ENCODE measurements around the gene ARHGEF1. TPM values are rescaled to one million over a fixed set of nuclear protein-coding genes. Genes with fewer than 3 reads are reported as not detected.
"Not testable (repeated sequence)": the region's sequence is repeated elsewhere in the genome, so short reads cannot be mapped to it uniquely, and the experiment has no call there.

ARHGEF1 gene
- total RNA-seq, 1 donor from 2014 or later, result 113 TPM

DNA sequence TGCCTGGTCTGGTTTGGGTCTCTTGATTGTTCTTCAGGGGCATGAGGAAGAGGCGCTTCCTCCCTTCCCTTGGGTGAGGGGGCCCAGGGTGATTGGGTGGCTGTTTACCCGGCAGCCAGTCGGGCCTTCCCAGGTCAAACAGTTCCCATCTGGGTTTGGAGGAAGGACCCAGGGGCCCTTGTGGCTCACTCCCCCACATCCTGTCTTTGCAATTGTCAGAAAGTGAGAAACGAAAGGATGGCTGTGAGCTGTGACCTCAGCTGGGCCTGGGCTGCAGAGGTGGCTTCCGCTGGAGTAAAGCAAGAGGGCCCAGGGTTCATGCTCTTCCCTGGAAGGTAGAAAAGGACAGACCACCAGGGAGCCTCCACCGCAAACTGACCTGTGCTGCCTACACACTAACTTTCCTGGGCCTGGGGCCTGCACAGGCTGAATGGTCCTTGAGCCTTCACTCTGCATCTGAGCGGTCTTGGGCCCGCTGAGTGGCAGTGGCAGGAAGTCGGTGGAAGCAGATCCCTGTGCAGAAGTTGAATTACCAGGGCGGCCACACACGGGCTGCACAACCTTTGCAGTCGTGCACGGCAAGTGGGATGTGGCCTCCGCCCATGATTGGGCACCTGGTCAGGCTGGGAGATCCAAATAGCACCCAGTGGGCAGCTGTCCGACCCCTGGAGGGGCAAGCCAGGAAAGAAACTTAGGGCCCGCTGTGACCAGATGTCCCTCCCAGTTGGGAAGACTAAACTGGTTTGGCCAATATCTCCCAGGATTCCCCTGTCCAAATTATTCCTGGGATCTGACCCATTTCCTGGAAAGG, 11.2 kb upstream of the ARHGEF1 start:
- Mint-ChIP-seq H3K36me3 (ENCODE audit: low read depth, unreplicated experiment) (peaks cover 30% of the 10 kb centered on the region), H3K27me3 (ENCODE audit: unreplicated experiment) (peaks cover 16% of the 10 kb centered on the region), H3K27ac (ENCODE audit: unreplicated experiment) (peak overlapping the region; percentile 74), H3K4me1 (ENCODE audit: unreplicated experiment) (peaks cover 23% of the 10 kb centered on the region), H3K9me3 (ENCODE audit: unreplicated experiment) (no peaks in the 10 kb centered on the region), H3K4me3 (ENCODE audit: unreplicated experiment) (peak overlapping the region; percentile 71)
- TF ChIP-seq, protein P1, sequence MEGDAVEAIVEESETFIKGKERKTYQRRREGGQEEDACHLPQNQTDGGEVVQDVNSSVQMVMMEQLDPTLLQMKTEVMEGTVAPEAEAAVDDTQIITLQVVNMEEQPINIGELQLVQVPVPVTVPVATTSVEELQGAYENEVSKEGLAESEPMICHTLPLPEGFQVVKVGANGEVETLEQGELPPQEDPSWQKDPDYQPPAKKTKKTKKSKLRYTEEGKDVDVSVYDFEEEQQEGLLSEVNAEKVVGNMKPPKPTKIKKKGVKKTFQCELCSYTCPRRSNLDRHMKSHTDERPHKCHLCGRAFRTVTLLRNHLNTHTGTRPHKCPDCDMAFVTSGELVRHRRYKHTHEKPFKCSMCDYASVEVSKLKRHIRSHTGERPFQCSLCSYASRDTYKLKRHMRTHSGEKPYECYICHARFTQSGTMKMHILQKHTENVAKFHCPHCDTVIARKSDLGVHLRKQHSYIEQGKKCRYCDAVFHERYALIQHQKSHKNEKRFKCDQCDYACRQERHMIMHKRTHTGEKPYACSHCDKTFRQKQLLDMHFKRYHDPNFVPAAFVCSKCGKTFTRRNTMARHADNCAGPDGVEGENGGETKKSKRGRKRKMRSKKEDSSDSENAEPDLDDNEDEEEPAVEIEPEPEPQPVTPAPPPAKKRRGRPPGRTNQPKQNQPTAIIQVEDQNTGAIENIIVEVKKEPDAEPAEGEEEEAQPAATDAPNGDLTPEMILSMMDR (IDR thresholded peaks at IDR 0.05; ENCODE audit: unreplicated experiment), result no peak
- no peak for DNase-seq (ENCODE audit: low spot score)

DNA sequence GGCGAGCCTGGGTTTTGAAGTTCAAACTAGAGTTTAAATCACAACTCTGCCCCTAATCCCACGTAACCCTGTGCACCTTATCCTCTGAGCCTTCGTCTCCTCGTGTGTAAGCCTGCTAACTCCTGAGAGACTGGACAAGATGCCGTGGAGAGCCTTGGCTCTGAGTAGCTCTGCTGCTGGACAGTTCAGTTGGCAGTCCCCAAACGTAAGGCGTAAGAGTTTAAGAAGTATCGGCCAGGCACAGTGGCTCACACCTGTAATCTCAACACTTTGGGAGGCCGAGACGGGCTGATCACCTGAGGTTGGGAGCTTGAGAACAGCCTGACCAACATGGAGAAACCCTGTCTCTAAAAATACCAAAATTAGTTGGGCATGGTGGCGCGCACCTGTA, 10.6 kb upstream of the ARHGEF1 start:
- Mint-ChIP-seq H3K9me3 (ENCODE audit: unreplicated experiment) (no peaks in the 10 kb centered on the region), H3K36me3 (ENCODE audit: low read depth, unreplicated experiment) (peaks cover 30% of the 10 kb centered on the region), H3K27me3 (ENCODE audit: unreplicated experiment) (peaks cover 16% of the 10 kb centered on the region), H3K4me3 (ENCODE audit: unreplicated experiment) (no peak overlapping the region), H3K4me1 (ENCODE audit: unreplicated experiment) (peaks cover 23% of the 10 kb centered on the region), H3K27ac (ENCODE audit: unreplicated experiment) (peak overlapping the region; percentile 74)
- TF ChIP-seq, protein P1 (IDR thresholded peaks at IDR 0.05; ENCODE audit: unreplicated experiment), result no peak
- DNase-seq (ENCODE audit: low spot score), result no peak

DNA sequence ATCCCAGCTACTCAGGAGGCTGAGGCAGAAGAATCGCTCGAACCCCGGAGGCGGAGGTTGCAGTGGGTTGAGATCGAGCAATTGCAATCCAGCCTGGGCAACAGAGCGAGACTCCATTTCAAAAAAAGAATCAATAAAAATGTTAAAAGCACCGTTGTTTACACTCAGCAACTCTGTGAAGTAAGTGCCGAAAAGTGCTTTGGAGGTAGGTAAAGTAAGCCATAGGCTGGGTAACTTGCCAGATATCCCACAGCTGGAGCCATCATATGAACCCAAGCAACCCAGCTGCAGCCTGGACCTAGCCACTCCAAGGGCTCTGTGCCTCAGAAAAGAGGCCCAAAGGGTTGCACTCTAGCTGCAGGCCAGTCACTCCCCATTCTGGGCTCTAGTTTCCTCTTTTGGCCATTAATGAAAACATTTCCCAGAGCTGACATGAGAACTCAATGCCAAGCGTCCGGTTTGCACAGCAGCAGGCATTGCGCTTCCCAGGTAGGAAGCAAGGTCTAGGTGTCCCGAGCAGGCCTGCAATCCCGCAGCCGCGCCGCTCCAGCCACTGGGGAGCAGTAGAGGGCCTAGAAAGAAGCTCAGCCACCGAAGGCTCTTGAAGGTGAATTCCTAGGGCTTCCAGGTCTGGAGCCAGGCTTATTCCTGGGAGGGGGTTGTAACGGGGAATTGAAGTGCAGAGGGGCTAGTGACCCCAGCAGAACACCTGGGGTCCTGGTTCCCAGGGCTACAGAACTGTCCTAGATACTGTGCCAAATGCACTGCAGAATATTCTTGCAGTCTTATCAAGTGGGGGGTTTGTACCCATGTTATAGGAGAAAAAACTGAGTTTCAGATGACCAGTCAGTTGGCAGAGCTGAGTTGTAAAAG, 10.0 kb upstream of the ARHGEF1 start:
- TF ChIP-seq, protein P1 (IDR thresholded peaks at IDR 0.05; ENCODE audit: unreplicated experiment), result peak; percentile 19
- H3K9me3 Mint-ChIP-seq (ENCODE audit: unreplicated experiment), result no peaks in the 10 kb centered on the region
- peaks cover 14% of the 10 kb centered on the region for H3K27me3 Mint-ChIP-seq (ENCODE audit: unreplicated experiment)
- H3K4me1 Mint-ChIP-seq (ENCODE audit: unreplicated experiment), result peaks cover 19% of the 10 kb centered on the region
- no peak overlapping the region for H3K27ac Mint-ChIP-seq (ENCODE audit: unreplicated experiment)
- peaks cover 26% of the 10 kb centered on the region for H3K36me3 Mint-ChIP-seq (ENCODE audit: low read depth, unreplicated experiment)
- peak; percentile 85 for DNase-seq (ENCODE audit: low spot score)
- no peak overlapping the region for H3K4me3 Mint-ChIP-seq (ENCODE audit: unreplicated experiment)

DNA sequence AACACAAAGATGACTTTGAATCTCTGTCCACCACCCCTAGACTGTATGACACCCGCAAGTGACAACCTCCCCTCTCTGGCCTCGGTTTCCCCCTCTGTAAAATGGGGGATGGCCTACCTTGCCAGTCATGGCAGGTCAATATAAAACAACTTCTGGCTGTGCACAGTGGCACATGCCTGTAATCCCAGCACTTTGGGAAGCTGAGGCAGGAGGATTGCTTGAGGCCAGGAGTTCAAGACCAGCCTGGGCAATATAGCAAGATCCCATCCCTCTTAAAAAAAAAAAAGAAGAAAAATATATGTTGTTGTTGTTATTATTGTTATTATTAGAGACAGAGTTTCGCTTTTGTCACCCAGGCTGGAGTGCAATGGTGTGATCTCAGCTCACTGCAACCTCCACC, 7.0 kb upstream of the ARHGEF1 start:
- peaks cover 12% of the 10 kb centered on the region for H3K36me3 Mint-ChIP-seq (ENCODE audit: low read depth, unreplicated experiment)
- H3K4me3 Mint-ChIP-seq (ENCODE audit: unreplicated experiment); H3K9me3 Mint-ChIP-seq (ENCODE audit: unreplicated experiment); H3K27ac Mint-ChIP-seq (ENCODE audit: unreplicated experiment); DNase-seq (ENCODE audit: low spot score): not testable (repeated sequence)
- peaks cover 13% of the 10 kb centered on the region for H3K4me1 Mint-ChIP-seq (ENCODE audit: unreplicated experiment)
- H3K27me3 Mint-ChIP-seq (ENCODE audit: unreplicated experiment), result peaks cover 13% of the 10 kb centered on the region

DNA sequence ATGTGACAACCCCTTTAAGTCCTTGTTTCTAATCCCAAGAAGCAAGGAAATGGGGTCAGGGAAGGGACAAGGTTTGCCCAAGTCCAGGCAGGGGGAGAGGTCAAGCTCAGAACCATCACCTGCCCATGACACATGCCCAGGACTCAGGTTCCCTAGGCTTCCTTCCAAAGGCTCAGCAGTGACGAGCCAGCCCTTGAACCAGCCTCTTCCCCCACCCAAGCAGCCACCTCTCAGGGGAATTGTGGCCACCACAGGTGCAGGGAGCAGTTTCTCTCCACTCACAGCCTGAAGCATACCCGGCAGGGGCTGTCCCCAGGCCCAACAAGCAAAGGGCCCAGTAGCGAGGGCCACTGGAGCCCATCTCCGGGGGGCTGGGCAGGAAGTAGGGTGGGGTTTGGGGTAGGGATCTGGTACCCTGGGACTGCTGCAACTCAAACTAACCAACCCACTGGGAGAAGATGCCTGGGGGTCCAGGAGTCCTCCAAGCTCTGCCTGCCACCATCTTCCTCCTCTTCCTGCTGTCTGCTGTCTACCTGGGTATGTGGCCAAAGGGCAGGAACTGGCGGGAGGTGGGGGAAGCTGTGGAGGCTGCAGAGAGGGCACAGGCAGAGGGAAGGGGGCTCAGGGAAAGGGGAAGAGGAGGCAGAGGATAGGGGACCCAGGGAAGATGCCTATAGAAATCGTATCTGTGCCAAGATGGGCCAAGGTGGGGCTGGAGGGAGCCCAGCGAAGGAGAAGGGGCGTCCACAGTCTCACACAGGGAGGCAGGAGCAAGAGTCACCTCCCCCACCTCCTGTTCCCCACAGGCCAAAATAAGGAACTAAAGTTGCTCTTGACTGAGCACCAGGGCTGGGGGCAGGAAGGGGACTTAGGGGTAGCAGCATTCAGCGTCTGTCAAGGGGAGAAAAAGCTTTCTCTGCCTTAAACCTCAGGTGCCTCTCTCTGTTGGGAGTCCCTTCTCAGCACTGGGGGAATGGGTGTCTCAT, 5.8 kb upstream of the ARHGEF1 start, which contains the start of gene CD79A:
Gene CD79A (plus strand): TSS at position 433 of the 986 bp plus-strand sequence. CDS start 26 bp downstream, at position 459.
- H3K4me1 Mint-ChIP-seq (ENCODE audit: unreplicated experiment), result peaks cover 4% of the 10 kb centered on the region
- peaks cover 8% of the 10 kb centered on the region for H3K27me3 Mint-ChIP-seq (ENCODE audit: unreplicated experiment)
- H3K9me3 Mint-ChIP-seq (ENCODE audit: unreplicated experiment), result no peaks in the 10 kb centered on the region

More for the DNA sequence above, 5.8 kb upstream of the ARHGEF1 start, which contains the start of gene CD79A:
- H3K27ac Mint-ChIP-seq (ENCODE audit: unreplicated experiment), result no peak within 1 kb of the TSS
- no peak within 1 kb of the TSS for H3K4me3 Mint-ChIP-seq (ENCODE audit: unreplicated experiment)
- H3K36me3 Mint-ChIP-seq (ENCODE audit: low read depth, unreplicated experiment), result peaks cover 2% of the 10 kb centered on the region
- no peak for DNase-seq (ENCODE audit: low spot score)
- TF ChIP-seq, protein P1 (IDR thresholded peaks at IDR 0.05; ENCODE audit: unreplicated experiment), result no peak

All from endothelial cell (in vitro differentiated cells).